ENCODE results near the gene NSUN5. TPM values are rescaled to one million over a fixed set of nuclear protein-coding genes. Genes with fewer than 3 reads are reported as not detected.
"Not testable (repeated sequence)": the region's sequence is repeated elsewhere in the genome, so short reads cannot be mapped to it uniquely, and the experiment has no call there.

Gene NSUN5
- total RNA-seq, 1 experiment from 2014 or later = 62.2 TPM

GRCh38 chr7:73312831-73313520, 4.3 kb upstream of the NSUN5 start (continued):
- TF ChIP-seq MLX (CRISPR knock-in tag; IDR thresholded peaks at IDR 0.05) (no peak), IRF1 (CRISPR knock-in tag; IDR thresholded peaks at IDR 0.05) (no peak), MXD4 (CRISPR knock-in tag; IDR thresholded peaks at IDR 0.05; ENCODE audit: borderline replicate concordance) (no peak), ARID4B (CRISPR knock-in tag; IDR thresholded peaks at IDR 0.05; ENCODE audit: borderline replicate concordance) (no peak), FOXP4 (CRISPR knock-in tag; IDR thresholded peaks at IDR 0.05) (no peak), SP1 (CRISPR knock-in tag; conservative IDR thresholded peaks at IDR 0.05) (no peak), RELA (CRISPR knock-in tag; IDR thresholded peaks at IDR 0.05; ENCODE audit: borderline replicate concordance) (no peak), EMX1 (CRISPR knock-in tag; IDR thresholded peaks at IDR 0.05) (no peak)

- H3K27ac Mint-ChIP-seq; ATAC-seq; POLR2A ChIA-PET; H3K4me3 Mint-ChIP-seq; H3K9me3 Mint-ChIP-seq; DNase-seq (ENCODE audit: low spot score); H3K4me1 Mint-ChIP-seq: not testable (repeated sequence)
- CTCF ChIA-PET = interaction anchor here (1.2 kb wide), 1 partner anchor 13 kb away, joined by 4 read pairs; no protein-coding TSS in a partner anchor
- Mint-ChIP-seq H3K27me3 (ENCODE audit: low read depth) (peaks cover 16% of the 10 kb centered on the region), H3K36me3 (peaks cover 14% of the 10 kb centered on the region)
Observed at GRCh38 chr7:73311421-73311820, 2.8 kb upstream of the NSUN5 start.

GRCh38 chr7:73308074-73308664, 457 bp downstream of the NSUN5 start:
- H3K27ac Mint-ChIP-seq = peak overlapping the region; percentile 37
- peak; percentile 55 for ATAC-seq
- no peaks in the 10 kb centered on the region for H3K9me3 Mint-ChIP-seq
- 0 out of 2 replicates have a peak, but pooled peaks have one; percentile 34 for TF ChIP-seq ZNF121 (CRISPR knock-in tag; IDR thresholded peaks at IDR 0.05)
- no peak for TF ChIP-seq ZBTB43 (CRISPR knock-in tag; IDR thresholded peaks at IDR 0.05)
- peaks cover 16% of the 10 kb centered on the region for H3K27me3 Mint-ChIP-seq (ENCODE audit: low read depth)
- H3K4me1 Mint-ChIP-seq = peaks cover 8% of the 10 kb centered on the region
- POLR2A ChIA-PET = interaction anchor here (0.5 to 0.9 kb wide), 3 partner anchors 111 to 220 kb away, joined by 3 to 6 read pairs (median 3); no protein-coding TSS in a partner anchor
- CTCF ChIA-PET = interaction anchor here (1.0 to 1.3 kb wide), 3 partner anchors 16 to 121 kb away, joined by 4 to 6 read pairs (median 5); no protein-coding TSS in a partner anchor
- peak overlapping the region; percentile 93 for H3K4me3 Mint-ChIP-seq
- peak; percentile 46 for DNase-seq (ENCODE audit: low spot score)
- H3K36me3 Mint-ChIP-seq = peaks cover 29% of the 10 kb centered on the region
